DOHH2 (cell line): Measurements from ENCODE around the gene CDK6.
"Not testable (repeated sequence)": the region's sequence is repeated elsewhere in the genome, so short reads cannot be mapped to it uniquely, and the experiment has no call there.

ENCODE experiments used
- H3F3A ChIP-seq: fragments of 200-600 bp; sonication (generic), shearing (Covaris generic); 2 replicates; pipeline ENCODE4 v1.6.0; 2016; ENCODE audit warnings: antibody characterized with exemption, mild to moderate bottlenecking; ENCODE audit not compliant: control insufficient read depth, insufficient read depth
- H3K27ac ChIP-seq: fragments of 200-600 bp; sonication (generic); 2 replicates; pipeline ENCODE4 v1.5.1; 2014; ENCODE audit warnings: low read depth, mild to moderate bottlenecking, low read length, moderate library complexity
- H3K27me3 ChIP-seq: fragments of 200-600 bp; sonication (generic); 2 replicates; pipeline ENCODE4 v1.6.1; 2014; ENCODE audit warnings: mild to moderate bottlenecking, low read length, mixed read lengths; ENCODE audit not compliant: control insufficient read depth
- H3K36me3 ChIP-seq: fragments of 200-600 bp; sonication (generic); 2 replicates; pipeline ENCODE4 v1.6.1; 2014; ENCODE audit warnings: mild to moderate bottlenecking, low read length, moderate library complexity, mixed read lengths; ENCODE audit not compliant: control insufficient read depth
- H3K4me1 ChIP-seq: fragments of 200-600 bp; sonication (generic); 2 replicates; pipeline ENCODE4 v1.6.1; 2014; ENCODE audit warnings: mild to moderate bottlenecking, low read length, mixed read lengths; ENCODE audit not compliant: control insufficient read depth
- H3K4me2 ChIP-seq: fragments of 200-600 bp; sonication (generic); 2 replicates; pipeline ENCODE4 v1.6.0; 2014; ENCODE audit warnings: mild to moderate bottlenecking, low read length, moderate library complexity
- H3K4me3 ChIP-seq: fragments of 200-600 bp; sonication (generic); 2 replicates; pipeline ENCODE4 v1.5.1; 2014; ENCODE audit warnings: mild to moderate bottlenecking, low read length, mixed read lengths
- H3K79me2 ChIP-seq: fragments of 200-600 bp; sonication (generic); 2 replicates; pipeline ENCODE4 v1.6.1; 2014; ENCODE audit warnings: mild to moderate bottlenecking, low read length, mixed read lengths; ENCODE audit not compliant: control insufficient read depth
- H3K9me2 ChIP-seq: fragments of 200-600 bp; sonication (generic); replicated peaks from 2 replicates; pipeline ENCODE4 v1.6.1; 2014; ENCODE audit warnings: mild to moderate bottlenecking, low read length, mixed read lengths; ENCODE audit not compliant: control insufficient read depth
- H3K9me3 ChIP-seq: fragments of 200-600 bp; sonication (generic); 2 replicates; pipeline ENCODE4 v1.6.1; 2014; ENCODE audit warnings: antibody characterized with exemption, low read length, mixed read lengths; ENCODE audit not compliant: control insufficient read depth, insufficient read depth
- H4K20me1 ChIP-seq: fragments of 200-600 bp; sonication (generic); 2 replicates; pipeline ENCODE4 v1.6.0; 2014; ENCODE audit warnings: low read depth, mild to moderate bottlenecking, antibody characterized with exemption, low read length, moderate library complexity; ENCODE audit not compliant: control insufficient read depth, insufficient read depth
- EZH2phosphoT487 ChIP-seq: fragments of 200-600 bp; sonication (generic); IDR thresholded peaks from 2 replicates; pipeline ENCODE4 v1.6.1; 2017; ENCODE audit warnings: borderline replicate concordance, mild to moderate bottlenecking, antibody characterized with exemption, low read length, moderate library complexity, mixed read lengths
- TF ChIP-seq, protein P1 (sequence below): fragments of 200-600 bp; sonication (generic); IDR thresholded peaks from one replicate; pipeline ENCODE4 v1.5.1; 2014; ENCODE audit warnings: antibody characterized with exemption, mild to moderate bottlenecking, low read depth, low read length; ENCODE audit not compliant: poor library complexity, severe bottlenecking

CDK6 gene

DNA sequence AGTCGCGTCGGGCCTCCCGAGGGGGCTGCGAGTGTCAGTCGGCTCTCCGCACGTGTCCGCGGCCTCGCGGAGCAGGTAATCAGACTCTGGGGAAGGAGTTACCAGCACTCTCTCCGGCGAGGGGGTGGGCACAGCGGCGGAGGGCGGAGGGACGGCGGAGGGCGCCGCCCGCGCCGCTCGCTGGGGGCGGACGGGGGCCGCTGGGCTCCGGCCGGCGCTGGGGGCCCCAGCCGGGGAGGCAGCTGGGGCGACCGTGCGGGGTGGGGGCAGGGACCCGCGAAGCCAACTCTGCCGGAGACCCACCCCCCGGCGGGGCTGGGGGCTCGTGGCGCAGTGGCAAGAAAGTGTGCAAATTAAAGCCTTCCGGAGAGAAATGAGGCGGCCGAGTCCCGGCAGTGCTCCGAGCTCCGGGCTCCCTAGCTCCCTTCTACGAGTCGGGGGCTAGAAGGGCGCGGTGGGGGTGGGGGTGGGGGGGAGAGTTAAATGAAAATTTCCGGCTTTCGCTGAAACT is at the start of gene CDK6:
CDK6 (minus strand) TSS at position 85 of the 511 bp plus-strand sequence. CDS start 3,250 bp downstream, outside the sequence.
- peaks cover 7% of the 10 kb centered on the region; the same call in 1 of the 2 replicates for H4K20me1 ChIP-seq
- H3K4me2 ChIP-seq, result peak within 1 kb of the TSS; percentile 95
- H3K27me3 ChIP-seq, result peaks cover 44% of the 10 kb centered on the region
- H3K4me1 ChIP-seq, result peaks cover 17% of the 10 kb centered on the region
- peaks cover 17% of the 10 kb centered on the region for H3F3A ChIP-seq
- no peaks in the 10 kb centered on the region for H3K9me2 ChIP-seq
- H3K36me3 ChIP-seq, result peaks cover 19% of the 10 kb centered on the region
- H3K27ac ChIP-seq, result peak within 1 kb of the TSS; percentile 88
- peaks cover 43% of the 10 kb centered on the region for H3K79me2 ChIP-seq
- no peak for TF ChIP-seq EZH2phosphoT487
- TF ChIP-seq, protein P1, sequence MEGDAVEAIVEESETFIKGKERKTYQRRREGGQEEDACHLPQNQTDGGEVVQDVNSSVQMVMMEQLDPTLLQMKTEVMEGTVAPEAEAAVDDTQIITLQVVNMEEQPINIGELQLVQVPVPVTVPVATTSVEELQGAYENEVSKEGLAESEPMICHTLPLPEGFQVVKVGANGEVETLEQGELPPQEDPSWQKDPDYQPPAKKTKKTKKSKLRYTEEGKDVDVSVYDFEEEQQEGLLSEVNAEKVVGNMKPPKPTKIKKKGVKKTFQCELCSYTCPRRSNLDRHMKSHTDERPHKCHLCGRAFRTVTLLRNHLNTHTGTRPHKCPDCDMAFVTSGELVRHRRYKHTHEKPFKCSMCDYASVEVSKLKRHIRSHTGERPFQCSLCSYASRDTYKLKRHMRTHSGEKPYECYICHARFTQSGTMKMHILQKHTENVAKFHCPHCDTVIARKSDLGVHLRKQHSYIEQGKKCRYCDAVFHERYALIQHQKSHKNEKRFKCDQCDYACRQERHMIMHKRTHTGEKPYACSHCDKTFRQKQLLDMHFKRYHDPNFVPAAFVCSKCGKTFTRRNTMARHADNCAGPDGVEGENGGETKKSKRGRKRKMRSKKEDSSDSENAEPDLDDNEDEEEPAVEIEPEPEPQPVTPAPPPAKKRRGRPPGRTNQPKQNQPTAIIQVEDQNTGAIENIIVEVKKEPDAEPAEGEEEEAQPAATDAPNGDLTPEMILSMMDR, result no peak
- peak within 1 kb of the TSS; percentile 92 for H3K4me3 ChIP-seq
- H3K9me3 ChIP-seq, result no peaks in the 10 kb centered on the region

DNA sequence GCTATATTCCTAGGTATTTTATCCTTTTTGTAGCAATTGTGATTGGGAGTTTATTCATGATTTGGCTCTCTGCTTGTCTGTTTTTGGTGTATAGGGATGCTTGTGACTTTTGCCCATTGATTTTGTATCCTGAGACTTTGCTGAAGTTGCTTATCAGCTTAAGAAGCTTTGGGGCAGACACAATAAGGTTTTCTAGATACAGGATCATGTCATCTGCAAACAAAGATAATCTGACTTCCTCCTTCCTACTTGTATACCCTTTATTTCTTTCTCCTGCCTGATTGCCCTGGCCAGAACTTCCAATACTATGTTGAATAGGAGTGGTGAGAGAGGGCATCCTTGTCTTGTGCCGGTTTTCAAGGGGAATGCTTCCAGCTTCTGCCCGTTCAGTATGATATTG is 49.7 kb upstream of the CDK6 start:
- H3K9me2 ChIP-seq, H3K27ac ChIP-seq, H3K4me3 ChIP-seq, H3K4me1 ChIP-seq, H3K9me3 ChIP-seq, H3K27me3 ChIP-seq, H4K20me1 ChIP-seq, H3K79me2 ChIP-seq, H3K4me2 ChIP-seq, H3F3A ChIP-seq, H3K36me3 ChIP-seq: not testable (repeated sequence)

DNA sequence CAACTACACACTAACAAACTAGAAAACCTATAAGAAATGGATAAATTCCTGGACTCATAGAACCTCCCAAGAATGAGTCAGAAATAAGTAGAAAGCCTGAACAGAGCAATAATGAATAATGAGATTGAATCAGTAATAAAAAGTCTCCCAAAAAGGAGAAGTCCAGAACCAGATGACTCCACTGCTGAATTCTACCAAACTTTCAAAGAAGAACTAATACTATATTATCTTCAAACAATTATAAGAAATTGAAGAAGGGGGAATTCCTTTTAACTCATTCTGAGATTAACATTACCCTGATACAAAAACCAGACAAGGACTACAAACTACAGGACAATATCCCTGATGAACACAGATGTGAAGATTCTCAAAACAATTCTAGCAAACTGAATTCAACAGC is 47.8 kb upstream of the CDK6 start:
- Histone ChIP-seq H3K4me2 (no peak overlapping the region), H3K9me2 (no peaks in the 10 kb centered on the region), H3K9me3 (peaks cover 3% of the 10 kb centered on the region; the same call in 1 of the 2 replicates), H3K4me3 (no peak overlapping the region), H3K27ac (no peak overlapping the region), H4K20me1 (no peaks in the 10 kb centered on the region), H3K4me1 (no peaks in the 10 kb centered on the region), H3K79me2 (no peaks in the 10 kb centered on the region), H3K36me3 (no peaks in the 10 kb centered on the region), H3K27me3 (no peaks in the 10 kb centered on the region; the same call in 1 of the 2 replicates), H3F3A (no peaks in the 10 kb centered on the region)
- TF ChIP-seq, protein P1, result no peak

DNA sequence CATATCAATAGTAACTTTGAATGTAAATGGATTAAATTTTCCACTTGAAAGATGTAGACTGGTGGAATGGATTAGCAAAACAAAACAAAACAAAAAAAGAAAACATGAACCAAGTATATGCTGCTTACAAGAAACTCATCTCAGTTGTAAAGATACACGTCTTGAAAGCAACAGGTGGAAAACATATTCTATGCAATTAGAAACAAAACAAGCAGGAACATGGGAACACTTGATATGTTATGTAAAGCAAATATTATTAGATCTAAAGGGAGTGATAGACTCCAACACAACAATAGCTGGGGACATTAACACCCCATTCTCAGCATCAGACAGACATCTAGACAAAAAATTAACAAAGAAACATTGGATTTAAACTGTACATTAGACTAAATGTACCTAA is 46.4 kb upstream of the CDK6 start:
- no peaks in the 10 kb centered on the region for H4K20me1 ChIP-seq
- H3K4me1 ChIP-seq, result no peaks in the 10 kb centered on the region
- H3K9me3 ChIP-seq, result no peaks in the 10 kb centered on the region
- no peak overlapping the region for H3K4me3 ChIP-seq
- no peak overlapping the region for H3K4me2 ChIP-seq
- H3F3A ChIP-seq, result no peaks in the 10 kb centered on the region
- H3K9me2 ChIP-seq, result no peaks in the 10 kb centered on the region
- TF ChIP-seq, protein P1, result no peak
- TF ChIP-seq EZH2phosphoT487, result no peak
- H3K79me2 ChIP-seq, result no peaks in the 10 kb centered on the region
- H3K36me3 ChIP-seq, result no peaks in the 10 kb centered on the region
- no peaks in the 10 kb centered on the region; the same call in 1 of the 2 replicates for H3K27me3 ChIP-seq
- H3K27ac ChIP-seq, result no peak overlapping the region
